H4 (cell line): Measurements from ENCODE around the gene CNNM2. TPM values are rescaled to one million over a fixed set of nuclear protein-coding genes. Genes with fewer than 3 reads are reported as not detected.

Source experiments
- DNase-seq: peaks from one replicate; pipeline ENCODE4 v3.0.0-alpha.2; 2015; ENCODE audit warnings: low spot score
- total RNA-seq: library from RNA; depleted of rRNA; stranded (reverse); fragments of >200 nt; shearing (Covaris generic); gene quantifications from 2 replicates; pipeline ENCODE4 v1.2.3, GENCODE V29; 2014; rRNA removed

The CNNM2 gene
- 3.4 and 4.1 TPM in 2 replicates for total RNA-seq

DNA sequence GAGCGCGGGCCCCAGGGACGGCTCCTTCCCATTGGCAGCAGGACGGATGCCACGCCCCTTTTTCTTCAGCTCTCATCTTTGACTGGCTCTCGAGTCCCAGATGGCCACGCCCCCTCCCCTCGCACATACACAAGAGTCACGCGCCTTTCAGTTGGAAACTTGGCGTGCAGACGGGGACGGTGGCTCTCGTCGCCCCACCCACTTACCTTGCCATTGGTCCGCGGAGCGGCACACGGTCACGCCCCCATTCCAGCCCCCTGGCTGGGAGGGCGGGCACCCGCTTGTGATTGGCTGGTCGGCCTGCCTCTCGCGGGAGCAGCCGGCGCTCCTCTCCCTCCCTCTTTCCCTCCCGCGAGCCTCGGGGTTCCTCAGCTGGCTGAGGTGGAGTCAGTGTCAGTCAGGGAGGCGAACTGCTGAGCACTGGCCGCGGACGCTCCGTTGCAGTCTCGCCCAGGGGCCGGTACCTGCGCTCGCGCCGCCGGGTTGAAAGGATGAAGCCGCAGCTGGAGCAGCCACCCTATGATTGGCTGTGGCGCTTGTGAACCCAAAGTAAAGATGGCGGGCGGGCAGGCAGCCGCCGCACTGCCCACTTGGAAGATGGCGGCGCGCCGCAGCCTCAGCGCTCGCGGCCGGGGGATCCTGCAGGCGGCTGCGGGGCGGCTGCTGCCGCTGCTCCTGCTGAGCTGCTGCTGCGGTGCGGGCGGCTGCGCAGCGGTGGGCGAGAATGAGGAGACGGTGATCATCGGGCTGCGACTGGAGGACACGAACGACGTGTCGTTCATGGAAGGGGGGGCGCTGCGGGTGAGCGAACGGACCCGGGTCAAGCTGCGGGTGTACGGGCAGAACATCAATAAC lies at the start of gene CNNM2:
Gene CNNM2, plus strand, starts transcription at position 333 of the 855 bp plus-strand sequence. Its CDS starts 187 bp downstream, at position 520.
- DNase-seq, result peak; percentile 100

DNA sequence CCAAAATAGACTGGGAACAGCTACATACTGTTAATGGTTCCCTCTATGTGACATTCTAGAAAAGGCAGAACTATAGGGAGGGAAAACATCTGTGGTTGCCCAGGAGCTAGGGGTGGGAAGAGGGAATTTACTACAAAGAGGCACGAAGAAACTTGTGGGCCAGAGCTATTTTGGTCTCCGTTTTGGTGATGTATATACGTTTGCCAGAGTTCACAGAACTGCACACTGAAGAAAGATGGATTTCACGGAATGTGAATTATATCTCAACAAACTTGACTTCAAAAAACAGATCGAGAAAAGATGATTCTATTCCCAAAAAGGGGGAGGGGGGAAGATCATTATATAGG lies 49.2 kb upstream of the CNNM2 start:
- DNase-seq, result no peak

DNA sequence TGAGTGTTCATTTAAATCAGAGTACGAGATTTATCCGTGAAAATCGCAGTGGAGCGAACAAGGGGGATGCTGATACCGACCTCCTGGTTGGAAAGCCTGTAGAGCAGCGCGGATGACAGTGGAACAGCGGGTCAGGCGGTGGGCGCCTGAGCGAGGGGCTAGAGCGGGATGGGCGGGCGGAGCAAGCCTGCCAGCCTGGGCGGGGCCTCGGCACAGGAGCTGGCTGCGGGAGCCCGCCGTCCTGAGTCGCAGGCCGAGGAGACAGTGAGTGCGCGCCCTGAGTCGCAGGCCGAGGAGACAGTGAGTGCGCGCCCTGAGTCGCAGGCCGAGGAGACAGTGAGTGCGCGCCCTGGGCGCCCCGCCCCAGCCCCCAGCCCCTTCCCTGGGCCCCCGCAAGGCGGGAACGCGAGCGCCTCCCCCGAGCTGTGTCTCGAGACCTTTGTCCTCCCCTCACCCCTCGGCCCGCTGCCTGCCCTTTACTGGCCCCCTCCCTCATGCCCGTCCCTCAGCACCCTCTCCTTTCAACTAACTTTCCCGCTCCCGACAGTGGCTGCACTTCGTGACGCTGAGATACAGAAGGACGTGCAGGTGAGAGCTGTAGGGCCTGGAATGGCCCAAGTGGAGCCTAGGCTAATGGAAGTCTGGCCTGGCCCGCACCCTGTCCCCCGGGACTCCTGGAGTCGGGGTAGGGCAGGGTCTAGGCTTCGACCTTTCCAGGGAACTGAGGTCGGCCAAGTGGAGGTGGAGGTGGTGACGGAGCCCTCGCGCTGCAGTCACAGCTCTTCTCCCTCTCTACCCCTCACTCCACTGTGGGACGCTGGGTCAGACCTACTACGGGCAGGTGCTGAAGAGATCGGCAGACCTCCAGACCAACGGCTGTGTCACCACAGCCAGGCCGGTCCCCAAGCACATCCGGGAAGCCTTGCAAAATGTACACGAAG lies 48.6 kb upstream of the CNNM2 start, which contains the start of gene AS3MT:
Gene AS3MT, plus strand, starts transcription at position 213 of the 941 bp plus-strand sequence. Its CDS starts 123 bp downstream, at position 336.
- DNase-seq, result no peak

DNA sequence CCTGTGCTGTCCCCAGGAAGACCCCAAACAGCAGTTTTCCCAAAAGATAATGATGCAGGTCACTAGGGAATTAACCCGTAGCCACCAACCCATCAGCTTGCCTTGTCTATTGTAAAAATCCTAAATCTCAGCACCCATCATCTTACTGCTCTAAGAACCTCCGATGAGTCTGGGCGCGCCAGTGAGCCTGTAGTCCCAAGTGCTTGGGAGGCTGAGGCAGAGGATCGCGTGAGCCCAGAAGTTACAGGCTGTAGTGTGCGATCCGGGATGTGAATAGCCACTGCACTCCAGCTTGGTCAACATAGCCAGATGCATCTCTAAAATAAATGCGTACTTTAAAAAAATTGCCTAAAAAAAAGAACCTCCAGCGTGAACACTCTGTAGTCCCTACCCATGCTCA lies 47.9 kb upstream of the CNNM2 start:
- no peak for DNase-seq

DNA sequence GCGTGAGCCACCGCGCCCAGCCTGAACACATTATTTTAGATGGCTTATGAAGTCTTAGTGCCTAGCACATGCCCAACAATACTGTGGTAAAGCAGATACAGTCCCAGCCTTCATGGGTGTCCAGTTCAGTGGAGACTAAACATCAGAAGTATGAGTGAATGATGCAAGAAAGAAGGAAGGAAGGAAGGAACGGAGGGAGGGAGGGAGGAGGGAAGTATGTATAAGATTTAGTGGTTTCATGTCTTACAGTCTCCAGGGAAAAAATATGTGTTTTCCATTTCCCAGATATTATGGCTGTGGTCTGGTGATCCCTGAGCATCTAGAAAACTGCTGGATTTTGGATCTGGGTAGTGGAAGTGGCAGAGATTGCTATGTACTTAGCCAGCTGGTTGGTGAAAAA lies 45.9 kb upstream of the CNNM2 start:
- no peak for DNase-seq

DNA sequence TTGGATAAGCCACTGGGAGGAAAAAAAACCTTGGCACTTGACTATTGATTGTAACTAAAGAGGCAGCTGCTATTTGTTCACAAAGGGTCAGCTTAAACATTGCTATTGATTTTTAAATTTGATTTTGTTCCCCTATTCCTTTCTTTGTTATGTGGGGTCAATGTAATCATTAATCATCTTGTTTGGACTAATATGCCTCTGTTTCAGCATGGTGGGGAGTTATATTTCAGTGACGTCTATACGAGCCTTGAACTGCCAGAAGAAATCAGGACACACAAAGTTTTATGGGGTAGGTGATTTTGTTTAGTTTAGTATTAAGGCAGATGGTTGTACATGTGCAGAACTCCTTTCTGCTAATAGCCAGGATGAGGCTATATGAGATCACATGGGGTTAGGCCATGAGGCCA lies 41.3 kb upstream of the CNNM2 start:
- no peak for DNase-seq

DNA sequence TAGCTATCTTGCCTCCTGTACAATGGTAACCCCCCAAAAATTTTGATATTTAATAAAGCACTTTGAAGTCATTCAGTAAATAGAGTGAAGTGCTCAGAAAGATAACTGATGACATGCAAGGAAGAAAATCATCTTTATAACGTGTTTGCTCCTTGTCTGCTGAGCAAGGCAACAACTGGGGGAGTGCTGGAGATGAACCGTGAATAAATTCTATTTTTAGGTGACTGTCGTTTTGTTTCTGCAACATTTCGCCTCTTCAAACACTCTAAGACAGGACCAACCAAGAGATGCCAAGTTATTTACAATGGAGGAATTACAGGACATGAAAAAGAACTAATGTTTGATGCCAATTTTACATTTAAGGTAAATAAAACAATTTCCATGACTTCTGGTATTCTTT lies 39.5 kb upstream of the CNNM2 start:
- no peak for DNase-seq

DNA sequence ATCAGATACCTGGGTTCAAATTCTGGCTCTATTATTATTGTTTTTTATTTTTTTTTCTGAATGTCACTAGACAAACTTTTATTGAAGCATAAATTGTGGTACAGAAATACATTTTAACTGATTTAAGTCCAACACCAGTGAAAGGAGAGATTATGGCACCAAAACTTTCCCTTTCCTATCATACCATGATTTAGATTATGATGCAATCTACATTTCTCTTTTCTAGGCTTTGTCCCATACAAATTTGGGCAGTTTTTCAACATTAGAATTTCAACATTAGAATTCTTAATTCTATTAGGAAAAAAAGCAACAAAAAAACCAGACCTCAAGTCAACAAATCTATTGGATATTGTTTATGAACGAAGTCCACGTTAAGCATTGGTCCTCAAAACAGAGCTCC lies 37.8 kb upstream of the CNNM2 start:
- DNase-seq, result no peak

DNA sequence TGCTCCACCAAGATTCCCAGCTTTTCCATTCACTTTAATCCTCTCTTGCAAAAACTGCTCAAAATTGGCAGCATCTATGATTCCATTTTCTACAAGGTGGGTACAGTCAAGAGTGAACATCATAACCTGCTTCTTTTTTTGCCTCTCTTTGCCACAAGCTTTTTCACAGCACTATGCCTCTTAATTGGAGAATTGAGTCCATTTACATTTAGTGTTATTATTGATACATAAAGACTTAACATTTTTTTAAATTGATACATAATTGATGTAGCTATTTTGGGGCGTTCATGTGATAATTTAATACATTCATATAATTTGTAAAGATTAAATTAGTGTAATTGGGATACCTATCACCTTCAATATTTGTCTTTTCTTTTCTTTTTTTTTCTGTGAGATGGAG lies 30.0 kb upstream of the CNNM2 start:
- no peak for DNase-seq

DNA sequence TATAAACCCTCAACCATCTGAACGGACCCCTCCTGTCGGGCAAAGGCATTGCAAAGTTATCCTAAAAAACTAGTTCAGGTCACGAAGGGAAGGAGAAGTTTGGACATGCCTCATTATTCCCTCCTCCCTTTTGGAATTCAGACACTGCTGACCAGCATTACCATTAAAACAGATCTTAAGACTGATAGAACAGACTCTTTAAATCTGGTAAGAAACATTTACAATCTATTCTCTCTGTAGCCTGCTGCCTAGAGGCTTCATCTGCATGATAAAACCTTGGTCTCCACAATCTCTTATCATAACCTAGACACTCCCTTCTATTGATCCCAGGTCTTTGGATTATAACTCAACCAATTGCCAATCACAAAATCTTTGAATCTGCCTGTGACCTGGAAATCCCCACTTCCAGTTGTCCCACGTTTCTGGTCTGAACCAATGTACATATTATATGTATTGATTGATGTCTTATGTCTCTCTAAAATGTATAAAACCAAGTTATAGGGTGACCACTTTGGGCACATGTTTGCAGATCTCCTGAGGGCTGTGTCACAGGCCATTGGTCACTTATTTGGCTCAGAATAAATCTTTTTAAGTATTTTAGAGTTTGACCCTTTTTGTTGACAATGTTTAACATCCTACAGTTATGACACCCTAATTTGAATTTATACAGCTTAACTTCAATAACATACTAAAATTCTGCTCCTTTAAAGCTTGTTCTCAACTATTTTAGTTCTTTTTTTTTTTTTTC lies 23.5 kb upstream of the CNNM2 start:
- DNase-seq, result no peak

DNA sequence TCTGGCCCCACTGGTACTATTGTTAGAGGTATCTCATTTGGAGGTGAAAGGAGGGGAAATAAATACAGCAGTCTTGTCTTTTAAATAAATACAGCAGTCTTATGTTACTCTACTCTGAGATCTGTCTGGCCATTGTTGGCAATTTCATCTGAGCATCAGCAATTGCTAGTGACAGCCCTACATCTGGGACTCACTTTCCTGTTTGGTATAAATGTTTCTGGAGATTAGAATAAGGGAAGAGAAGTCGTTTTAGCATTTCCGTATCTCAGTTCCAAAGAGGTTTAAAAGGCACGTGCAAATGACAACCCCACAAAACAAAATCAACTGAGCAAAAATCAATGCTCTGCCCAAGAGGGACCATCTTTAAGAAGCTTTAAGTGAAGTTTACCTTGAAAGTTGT lies 18.1 kb upstream of the CNNM2 start:
- no peak for DNase-seq

DNA sequence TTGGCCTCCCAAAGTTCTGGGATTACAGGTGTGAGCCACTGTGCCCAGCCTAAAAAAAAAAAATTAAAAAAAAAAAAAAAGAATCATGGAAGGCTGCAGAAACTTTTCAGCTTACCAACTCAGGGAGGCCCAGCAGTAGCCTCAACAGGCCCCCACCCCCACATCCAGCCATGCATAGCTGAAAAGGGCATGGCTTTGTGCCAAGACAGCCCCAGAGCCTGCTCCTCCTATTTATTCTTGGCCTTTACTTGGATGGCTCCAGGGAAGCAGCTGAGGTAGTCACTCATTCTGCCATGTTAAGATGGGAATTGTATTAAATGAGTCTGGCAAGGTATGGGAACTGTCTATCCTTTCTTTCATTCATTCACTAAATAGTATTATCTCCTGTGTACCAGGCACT lies 13.7 kb upstream of the CNNM2 start:
- DNase-seq, result no peak

DNA sequence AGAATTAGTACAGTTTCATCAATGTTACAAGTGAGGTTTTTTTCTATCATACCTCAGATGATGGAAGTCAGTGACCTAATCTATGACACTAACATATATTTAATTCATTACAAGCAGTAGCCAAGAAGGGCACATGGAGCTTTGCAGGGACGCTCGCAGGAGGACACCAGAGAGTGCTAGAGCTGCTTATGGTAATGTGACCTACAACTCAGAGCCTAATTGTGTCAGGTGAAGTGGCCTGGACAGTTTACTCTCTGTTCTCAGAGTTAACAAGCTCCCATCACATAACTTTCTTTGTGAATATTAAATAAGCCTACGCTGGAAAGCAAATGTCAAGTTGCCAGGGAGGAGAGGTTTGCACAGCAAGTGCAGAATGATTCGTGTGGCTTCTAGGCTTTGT lies 11.6 kb upstream of the CNNM2 start:
- no peak for DNase-seq

DNA sequence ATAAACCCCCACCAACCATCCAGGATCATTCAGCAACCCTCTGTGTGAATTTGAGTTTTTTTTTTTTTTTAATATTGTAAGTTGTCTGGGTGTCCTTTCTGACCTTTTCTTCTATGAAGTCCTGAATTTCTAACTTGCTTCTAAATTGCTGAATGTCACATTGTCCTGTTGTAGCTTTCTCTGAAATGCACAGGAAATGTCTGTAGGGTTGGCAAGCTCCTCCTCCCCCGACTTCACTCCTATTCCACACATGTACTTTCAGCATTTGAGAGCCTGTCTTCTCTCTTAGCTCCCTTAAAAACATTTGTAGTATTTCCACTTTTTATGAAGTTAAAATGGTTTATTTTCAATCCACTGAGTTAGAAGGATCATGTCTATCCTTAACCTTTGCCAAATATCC lies 3.3 kb upstream of the CNNM2 start:
- DNase-seq, result no peak

DNA sequence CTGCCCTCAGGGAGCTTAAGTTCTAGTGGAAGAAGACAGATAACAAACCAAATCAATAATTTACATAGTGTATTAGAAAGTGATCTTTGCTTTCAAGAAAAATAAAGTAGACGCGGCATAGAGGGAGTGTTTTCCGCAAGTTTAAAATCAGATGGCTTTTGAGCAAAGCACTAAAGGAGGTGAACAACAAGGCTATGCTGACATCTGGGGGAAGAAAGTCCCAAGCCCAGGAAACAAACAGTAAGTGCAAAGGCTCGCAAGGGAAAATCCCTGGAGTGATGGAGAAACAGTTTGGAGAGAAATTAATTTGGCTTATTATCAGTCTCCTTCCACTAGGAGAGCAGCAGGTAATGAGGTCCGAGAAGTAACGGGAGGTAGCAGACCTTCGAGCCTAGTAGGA lies 1.9 kb upstream of the CNNM2 start:
- no peak for DNase-seq

DNA sequence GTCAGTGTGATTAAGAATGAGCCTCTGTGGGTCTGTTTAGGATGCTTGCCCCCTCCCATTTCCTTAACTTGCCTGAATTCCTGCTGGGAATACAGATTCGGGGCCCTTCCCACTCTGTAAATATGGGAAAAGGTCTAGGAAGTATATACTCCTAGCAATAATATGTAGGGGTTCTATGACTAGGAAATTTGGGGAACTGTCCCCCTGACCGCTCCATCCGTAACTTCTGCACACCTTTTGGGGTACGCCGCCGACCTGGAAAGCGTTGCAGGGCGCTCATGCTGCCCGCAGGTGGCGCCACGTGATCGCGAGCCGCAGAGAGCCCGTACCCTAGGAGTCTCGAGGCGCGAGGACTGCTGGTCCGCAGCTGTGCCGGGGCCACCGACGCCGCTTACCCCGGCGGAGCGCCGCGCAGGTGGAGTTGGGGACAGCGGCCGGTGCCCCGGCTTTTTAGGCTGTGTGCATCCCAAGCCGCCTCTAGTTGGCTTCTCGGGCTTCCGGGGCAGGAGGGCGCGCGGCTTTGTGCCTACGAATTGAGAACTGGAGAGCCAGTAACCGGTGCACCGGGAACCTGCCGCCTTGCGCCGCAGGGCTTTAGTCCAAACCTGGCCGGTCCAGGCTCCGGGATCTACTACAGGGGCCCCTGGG lies 656 bp upstream of the CNNM2 start:
- DNase-seq, result peak; percentile 67

DNA sequence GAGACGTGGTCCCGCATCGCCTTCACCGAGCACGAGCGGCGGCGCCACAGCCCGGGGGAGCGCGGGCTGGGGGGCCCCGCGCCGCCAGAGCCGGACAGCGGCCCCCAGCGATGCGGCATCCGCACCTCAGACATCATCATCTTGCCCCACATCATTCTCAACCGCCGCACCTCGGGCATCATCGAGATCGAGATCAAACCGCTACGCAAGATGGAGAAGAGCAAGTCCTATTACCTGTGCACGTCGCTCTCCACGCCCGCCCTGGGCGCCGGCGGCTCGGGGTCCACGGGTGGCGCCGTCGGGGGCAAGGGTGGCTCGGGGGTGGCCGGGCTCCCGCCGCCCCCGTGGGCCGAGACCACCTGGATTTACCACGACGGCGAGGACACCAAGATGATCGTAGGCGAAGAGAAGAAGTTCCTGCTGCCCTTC lies 737 bp downstream of the CNNM2 start:
- DNase-seq, result no peak

DNA sequence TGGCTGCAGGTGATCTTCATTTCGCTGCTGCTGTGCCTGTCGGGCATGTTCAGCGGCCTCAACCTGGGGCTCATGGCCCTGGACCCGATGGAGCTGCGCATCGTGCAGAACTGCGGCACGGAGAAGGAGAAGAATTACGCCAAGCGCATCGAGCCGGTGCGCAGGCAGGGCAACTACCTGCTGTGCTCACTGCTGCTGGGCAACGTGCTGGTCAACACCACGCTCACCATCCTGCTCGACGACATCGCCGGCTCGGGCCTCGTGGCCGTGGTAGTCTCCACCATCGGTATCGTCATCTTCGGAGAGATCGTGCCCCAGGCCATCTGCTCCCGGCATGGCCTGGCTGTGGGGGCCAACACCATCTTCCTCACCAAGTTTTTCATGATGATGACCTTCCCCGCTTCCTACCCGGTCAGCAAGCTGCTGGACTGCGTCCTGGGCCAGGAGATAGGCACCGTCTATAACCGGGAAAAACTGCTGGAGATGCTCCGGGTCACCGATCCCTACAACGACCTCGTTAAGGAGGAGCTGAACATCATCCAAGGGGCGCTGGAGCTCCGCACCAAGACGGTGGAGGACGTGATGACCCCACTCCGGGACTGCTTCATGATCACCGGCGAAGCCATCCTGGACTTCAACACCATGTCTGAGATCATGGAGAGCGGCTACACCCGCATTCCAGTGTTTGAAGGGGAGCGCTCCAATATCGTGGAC lies 1.3 kb downstream of the CNNM2 start:
- no peak for DNase-seq

DNA sequence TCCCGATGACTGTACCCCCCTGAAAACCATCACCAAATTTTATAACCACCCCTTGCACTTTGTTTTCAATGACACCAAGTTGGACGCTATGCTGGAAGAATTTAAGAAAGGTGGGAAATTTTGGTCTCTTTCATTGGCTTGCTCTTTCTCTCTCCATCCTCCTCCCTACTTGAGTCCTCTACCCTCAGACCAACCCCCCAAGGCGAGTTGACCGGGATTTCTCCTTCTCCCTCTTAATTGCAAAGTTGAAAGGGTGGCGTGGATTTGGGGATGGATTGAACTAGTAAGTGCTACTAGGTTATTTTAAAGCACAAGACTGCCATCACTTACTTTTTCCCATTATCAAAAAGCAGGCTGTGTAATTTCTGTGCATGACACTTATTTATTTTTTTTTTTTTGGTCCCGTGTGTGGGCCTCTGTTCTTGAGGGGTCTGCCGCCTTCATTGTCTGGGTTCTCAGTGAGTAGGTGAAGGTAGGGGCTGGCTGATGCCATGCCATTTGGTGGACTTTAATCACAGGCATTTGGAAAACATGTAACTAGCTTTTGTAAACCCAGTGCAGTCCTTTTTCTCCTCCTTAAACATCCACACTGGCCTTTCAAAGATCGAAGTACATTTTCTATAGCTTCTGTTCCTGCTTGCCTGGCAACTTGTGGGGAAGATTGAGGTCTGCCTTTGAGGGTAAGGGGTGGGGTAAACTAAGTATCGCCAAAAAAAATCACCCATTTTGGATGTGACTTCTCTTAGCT lies 2.1 kb downstream of the CNNM2 start:
- DNase-seq, result no peak

DNA sequence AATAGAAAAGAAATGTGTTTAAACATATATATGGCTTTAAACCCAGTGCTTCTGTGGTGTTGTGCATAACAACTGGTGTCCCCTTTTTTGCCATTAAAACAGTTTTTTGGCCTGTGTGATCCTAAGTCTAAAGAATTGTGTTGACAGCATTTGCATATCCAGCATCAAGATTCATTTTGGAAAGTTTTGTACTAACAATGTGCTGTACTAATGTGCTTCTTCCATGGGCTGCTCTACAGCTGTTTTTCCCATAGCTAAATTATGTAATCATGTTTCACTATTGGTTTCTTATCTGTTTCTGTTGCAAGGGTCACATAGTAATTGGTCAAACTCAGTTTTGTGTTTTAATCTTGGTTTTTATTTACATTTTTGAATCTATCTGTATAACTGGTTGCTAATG lies 5.5 kb downstream of the CNNM2 start:
- no peak for DNase-seq
